ENCODE measurements around the gene SPRY4. TPM values are rescaled to one million over a fixed set of nuclear protein-coding genes. Genes with fewer than 3 reads are reported as not detected.

The SPRY4 gene
- total RNA-seq, 3 donors from 2014 or later, result 13.0 to 18.0 (median 14.5) TPM

DNA sequence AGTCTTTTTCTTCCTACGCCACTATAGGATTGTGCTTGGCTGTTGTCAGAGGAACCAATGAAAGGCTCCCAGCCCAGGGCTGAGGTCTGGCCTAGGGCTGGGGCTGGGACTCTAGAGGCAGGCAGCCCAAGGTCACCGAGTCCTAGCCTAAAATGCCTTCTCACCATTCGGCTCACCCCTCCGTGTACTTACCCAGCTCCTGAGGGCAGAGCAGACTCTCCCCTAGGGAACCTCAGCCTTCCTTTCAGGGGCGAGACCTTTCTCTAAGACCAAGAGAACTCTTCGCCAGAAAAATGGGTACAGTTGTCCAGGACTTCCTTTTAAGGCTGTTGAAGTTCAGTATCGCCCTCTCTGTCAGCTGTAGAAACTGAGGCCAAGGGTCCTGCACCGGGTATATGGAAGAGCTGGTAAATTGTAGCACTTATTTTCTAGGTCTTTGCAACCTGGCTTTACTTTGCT is 1.7 kb upstream of the SPRY4 start:
- no peak for DNase-seq (ENCODE audit: low spot score in 2 of 2)
- intact Hi-C loops (cut with DNase I; ENCODE audit: low total_unique reads), result no loop called here
- peak overlapping the region in 2 of 3 donors; percentile 82 to 93 for H3K4me3 ChIP-seq
- H3K36me3 ChIP-seq, result no peaks in the 10 kb centered on the region
- H3K4me1 ChIP-seq, result peaks cover 0 to 5% of the 10 kb centered on the region in 2 donors
- TF ChIP-seq, protein P1, sequence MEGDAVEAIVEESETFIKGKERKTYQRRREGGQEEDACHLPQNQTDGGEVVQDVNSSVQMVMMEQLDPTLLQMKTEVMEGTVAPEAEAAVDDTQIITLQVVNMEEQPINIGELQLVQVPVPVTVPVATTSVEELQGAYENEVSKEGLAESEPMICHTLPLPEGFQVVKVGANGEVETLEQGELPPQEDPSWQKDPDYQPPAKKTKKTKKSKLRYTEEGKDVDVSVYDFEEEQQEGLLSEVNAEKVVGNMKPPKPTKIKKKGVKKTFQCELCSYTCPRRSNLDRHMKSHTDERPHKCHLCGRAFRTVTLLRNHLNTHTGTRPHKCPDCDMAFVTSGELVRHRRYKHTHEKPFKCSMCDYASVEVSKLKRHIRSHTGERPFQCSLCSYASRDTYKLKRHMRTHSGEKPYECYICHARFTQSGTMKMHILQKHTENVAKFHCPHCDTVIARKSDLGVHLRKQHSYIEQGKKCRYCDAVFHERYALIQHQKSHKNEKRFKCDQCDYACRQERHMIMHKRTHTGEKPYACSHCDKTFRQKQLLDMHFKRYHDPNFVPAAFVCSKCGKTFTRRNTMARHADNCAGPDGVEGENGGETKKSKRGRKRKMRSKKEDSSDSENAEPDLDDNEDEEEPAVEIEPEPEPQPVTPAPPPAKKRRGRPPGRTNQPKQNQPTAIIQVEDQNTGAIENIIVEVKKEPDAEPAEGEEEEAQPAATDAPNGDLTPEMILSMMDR (IDR thresholded peaks at IDR 0.05), result no peak
- H3K9me3 ChIP-seq, result no peaks in the 10 kb centered on the region
- H3K27ac ChIP-seq, result peak overlapping the region; percentile 88 to 92
- no peaks in the 10 kb centered on the region for H3K27me3 ChIP-seq

DNA sequence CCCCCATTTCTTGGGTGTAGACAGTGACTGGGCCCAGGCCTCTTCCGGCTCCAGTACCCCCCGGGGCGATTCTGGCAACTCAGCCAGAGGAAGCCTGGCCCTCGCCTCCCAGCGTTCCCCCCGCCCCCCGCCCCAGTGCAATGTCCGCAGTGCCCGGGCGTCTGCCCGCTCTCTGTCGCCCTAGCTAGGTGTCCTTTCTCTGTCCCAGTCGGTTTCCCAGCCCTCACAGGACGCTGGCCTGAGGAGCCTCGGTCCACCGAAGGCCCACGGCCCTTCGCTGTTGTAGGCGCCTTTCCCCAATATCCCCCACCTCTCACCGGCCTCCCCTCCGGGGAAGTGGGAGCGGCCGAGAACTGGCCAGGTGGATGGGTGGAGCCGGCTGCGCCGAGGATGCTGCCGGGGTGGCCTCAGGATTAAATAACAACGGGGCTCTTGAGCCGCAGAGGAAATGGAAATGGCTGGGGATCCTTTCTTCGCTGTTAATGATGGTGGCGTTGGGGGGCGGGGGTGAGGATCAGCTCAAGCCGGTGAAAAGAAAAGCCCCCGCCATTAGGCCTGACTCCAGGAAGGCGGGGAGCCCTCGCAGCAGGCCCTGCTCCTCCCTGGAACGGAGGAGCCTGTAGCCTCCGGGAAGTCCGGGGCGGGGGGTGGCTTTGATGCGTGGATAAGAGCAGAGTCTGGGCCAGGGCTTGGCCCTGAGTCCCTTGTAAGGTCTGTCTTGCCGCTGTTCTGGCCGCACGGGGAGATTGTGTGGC is 1.1 kb upstream of the SPRY4 start:
- Histone ChIP-seq H3K4me1 (peaks cover 0 to 5% of the 10 kb centered on the region in 2 donors), H3K4me3 (peak overlapping the region; percentile 58 to 93 (median 82)), H3K27ac (peak overlapping the region; percentile 88 to 92), H3K36me3 (no peaks in the 10 kb centered on the region), H3K9me3 (no peaks in the 10 kb centered on the region), H3K27me3 (no peaks in the 10 kb centered on the region)
- TF ChIP-seq, protein P1 (IDR thresholded peaks at IDR 0.05), result no peak
- TF ChIP-seq POLR2AphosphoS5 (IDR thresholded peaks at IDR 0.05) (no peak), POLR2A (IDR thresholded peaks at IDR 0.05) (no peak)
- intact Hi-C loops (cut with DNase I; ENCODE audit: low total_unique reads), result no loop called here
- peak in 1 of 2 donors; percentile 30 for DNase-seq (ENCODE audit: low spot score in 2 of 2)

DNA sequence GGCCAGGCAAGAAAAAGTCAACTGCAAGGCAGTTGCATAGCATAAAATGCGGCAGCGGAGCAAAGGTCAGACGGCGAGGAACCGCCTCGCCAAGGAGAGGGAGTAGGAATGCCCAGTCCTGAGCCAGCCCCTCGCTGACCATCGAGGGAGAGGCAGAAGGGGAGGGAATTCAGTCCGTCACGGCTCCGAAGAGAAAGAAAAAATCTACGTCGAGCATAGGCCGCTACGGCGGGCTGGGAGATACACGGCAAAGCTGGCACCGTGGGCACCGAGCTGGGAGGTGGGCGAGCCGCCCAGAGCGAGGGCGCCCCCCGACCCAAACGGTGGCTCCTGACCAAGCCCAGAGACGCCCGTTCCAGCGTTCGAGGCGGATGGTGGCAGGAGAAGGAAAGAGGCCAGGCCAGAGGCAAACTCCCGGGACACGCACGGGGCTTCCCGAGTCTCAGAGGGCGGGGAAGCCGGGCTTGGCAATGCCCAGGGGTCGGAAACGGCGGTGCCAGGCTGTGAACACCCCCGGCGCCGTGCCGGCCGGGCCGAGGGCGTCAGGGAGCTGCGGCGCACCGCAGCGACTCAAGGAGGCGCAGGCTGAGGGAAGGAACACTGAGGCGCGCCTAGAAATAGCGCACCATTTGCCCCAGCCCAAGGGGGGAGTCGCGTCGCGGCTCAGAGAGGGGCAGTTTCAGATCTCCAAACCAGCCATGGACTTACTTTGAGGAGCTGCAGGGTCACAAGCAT is 518 bp downstream of the SPRY4 start:
- peak overlapping the region; percentile 58 to 93 (median 82) for H3K4me3 ChIP-seq
- H3K4me1 ChIP-seq, result peaks cover 5 to 6% of the 10 kb centered on the region in 2 donors
- intact Hi-C loops (cut with DNase I; ENCODE audit: low total_unique reads), result no loop called here
- H3K36me3 ChIP-seq, result no peaks in the 10 kb centered on the region
- peak in 1 of 2 donors; percentile 35 for DNase-seq (ENCODE audit: low spot score in 2 of 2)
- TF ChIP-seq, protein P1 (IDR thresholded peaks at IDR 0.05), result peak in 1 of 3 donors; percentile 22
- TF ChIP-seq POLR2A (IDR thresholded peaks at IDR 0.05), result no peak
- peak in 1 of 3 donors; percentile 20 for TF ChIP-seq POLR2AphosphoS5 (IDR thresholded peaks at IDR 0.05)
- no peaks in the 10 kb centered on the region for H3K9me3 ChIP-seq
- peak overlapping the region; percentile 92 to 93 for H3K27ac ChIP-seq
- H3K27me3 ChIP-seq, result no peaks in the 10 kb centered on the region

DNA sequence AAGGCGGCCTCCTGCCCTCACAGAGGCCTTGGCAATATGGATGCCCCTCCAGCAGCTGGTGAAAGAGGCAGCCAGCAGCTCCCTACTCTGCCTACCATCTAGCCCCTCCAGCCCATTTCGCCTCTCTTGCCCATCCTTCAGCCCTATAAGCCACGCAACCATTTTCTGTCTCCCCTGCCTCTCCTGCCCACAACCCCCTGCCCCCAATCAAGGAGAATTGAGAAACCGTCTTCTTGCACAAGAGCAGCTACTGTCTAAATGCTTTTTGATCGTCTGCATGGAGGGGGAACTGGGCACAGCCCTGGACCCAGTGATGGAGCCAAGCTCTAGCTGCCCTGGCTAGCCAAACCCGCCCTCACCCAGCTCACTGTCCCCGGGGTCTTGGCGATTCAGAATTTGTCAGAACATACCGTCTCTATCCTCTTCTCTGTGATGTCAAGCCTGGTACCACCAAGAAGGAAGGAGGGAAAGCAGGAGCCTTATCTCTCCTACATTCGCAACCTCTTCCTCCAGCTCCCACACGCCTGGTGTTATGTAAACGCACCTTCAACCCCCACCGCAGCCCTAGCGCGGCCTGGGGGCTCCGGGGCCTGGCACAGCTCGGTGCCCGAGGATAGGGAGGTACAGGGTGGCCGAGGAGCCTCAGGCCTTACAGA is 1.2 kb downstream of the SPRY4 start:
- peaks cover 5 to 6% of the 10 kb centered on the region in 2 donors for H3K4me1 ChIP-seq
- no peak for DNase-seq (ENCODE audit: low spot score in 2 of 2)
- TF ChIP-seq POLR2AphosphoS5 (IDR thresholded peaks at IDR 0.05) (no peak), POLR2A (IDR thresholded peaks at IDR 0.05) (no peak)
- TF ChIP-seq, protein P1 (IDR thresholded peaks at IDR 0.05), result no peak
- intact Hi-C loops (cut with DNase I; ENCODE audit: low total_unique reads), result no loop called here
- no peaks in the 10 kb centered on the region for H3K36me3 ChIP-seq
- no peaks in the 10 kb centered on the region for H3K9me3 ChIP-seq
- H3K4me3 ChIP-seq, result peak overlapping the region; percentile 58 to 93 (median 82)
- peak overlapping the region; percentile 92 to 93 for H3K27ac ChIP-seq
- H3K27me3 ChIP-seq, result no peaks in the 10 kb centered on the region
